Measurements from ENCODE around the gene ZFY. TPM values are rescaled to one million over a fixed set of nuclear protein-coding genes. Genes with fewer than 3 reads are reported as not detected.

Gene ZFY
- total RNA-seq, 1 donor from 2014 or later: not detected

DNA sequence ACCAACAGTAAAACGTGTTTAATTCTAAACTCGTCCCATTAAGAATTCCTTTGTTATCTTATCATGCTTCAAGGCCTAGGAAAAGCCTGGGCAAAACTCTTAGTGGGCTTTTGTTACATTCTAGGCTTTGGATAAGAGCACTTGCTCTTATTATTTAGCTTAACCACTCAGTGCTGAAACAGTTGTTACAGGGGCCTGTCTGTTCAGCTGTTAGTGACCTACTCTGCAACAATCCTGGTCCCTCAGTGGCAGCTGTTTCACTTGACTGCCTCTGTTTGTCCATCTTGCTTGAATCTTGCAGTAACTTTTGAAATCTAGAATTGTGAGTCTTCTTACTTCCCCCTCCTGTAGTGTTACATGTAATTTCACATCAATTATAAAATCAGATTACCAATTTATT is 88.4 kb downstream of the ZFY start:
- Mint-ChIP-seq H3K27me3 (ENCODE audit: low read depth) (no peaks in the 10 kb centered on the region), H3K9me3 (ENCODE audit: low read depth) (no peaks in the 10 kb centered on the region), H3K36me3 (ENCODE audit: low read depth) (no peaks in the 10 kb centered on the region), H3K27ac (ENCODE audit: unreplicated experiment) (no peak overlapping the region), H3K4me1 (ENCODE audit: low read depth) (no peaks in the 10 kb centered on the region), H3K4me3 (ENCODE audit: unreplicated experiment) (no peak overlapping the region)
- TF ChIP-seq, protein P1, sequence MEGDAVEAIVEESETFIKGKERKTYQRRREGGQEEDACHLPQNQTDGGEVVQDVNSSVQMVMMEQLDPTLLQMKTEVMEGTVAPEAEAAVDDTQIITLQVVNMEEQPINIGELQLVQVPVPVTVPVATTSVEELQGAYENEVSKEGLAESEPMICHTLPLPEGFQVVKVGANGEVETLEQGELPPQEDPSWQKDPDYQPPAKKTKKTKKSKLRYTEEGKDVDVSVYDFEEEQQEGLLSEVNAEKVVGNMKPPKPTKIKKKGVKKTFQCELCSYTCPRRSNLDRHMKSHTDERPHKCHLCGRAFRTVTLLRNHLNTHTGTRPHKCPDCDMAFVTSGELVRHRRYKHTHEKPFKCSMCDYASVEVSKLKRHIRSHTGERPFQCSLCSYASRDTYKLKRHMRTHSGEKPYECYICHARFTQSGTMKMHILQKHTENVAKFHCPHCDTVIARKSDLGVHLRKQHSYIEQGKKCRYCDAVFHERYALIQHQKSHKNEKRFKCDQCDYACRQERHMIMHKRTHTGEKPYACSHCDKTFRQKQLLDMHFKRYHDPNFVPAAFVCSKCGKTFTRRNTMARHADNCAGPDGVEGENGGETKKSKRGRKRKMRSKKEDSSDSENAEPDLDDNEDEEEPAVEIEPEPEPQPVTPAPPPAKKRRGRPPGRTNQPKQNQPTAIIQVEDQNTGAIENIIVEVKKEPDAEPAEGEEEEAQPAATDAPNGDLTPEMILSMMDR (IDR thresholded peaks at IDR 0.05): no peak
- DNase-seq (ENCODE audit: low spot score): no peak

DNA sequence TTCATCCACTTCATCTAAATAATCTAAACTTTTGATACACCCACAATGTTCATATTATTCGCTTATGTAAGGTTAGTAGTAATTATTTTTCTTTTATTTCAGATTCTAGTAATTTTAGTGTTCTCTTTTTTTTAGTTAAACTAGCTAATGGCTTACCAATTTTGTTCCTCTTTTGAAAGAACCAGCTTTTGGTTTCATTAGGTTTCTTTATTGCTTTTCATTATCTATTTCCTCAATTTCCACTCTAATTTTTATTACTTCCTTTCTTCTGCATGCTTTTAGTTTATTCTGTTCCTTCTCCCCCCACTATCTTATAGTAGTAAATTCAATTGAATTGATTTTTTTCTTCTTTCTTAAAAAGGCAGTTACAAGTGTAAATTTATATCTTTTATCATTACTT is 90.2 kb downstream of the ZFY start:
- no peaks in the 10 kb centered on the region for H3K27me3 Mint-ChIP-seq (ENCODE audit: low read depth)
- H3K4me1 Mint-ChIP-seq (ENCODE audit: low read depth): no peaks in the 10 kb centered on the region
- TF ChIP-seq, protein P1 (IDR thresholded peaks at IDR 0.05): no peak
- no peaks in the 10 kb centered on the region for H3K9me3 Mint-ChIP-seq (ENCODE audit: low read depth)
- no peak overlapping the region for H3K27ac Mint-ChIP-seq (ENCODE audit: unreplicated experiment)
- no peaks in the 10 kb centered on the region for H3K36me3 Mint-ChIP-seq (ENCODE audit: low read depth)
- no peak for DNase-seq (ENCODE audit: low spot score)
- H3K4me3 Mint-ChIP-seq (ENCODE audit: unreplicated experiment): no peak overlapping the region

Other genes starting within 250 kb of the ZFY start
- not detected in 3 replicates for gene SRY, start 147.7 kb upstream of the ZFY start, total RNA-seq
- not detected in 3 replicates for gene RPS4Y1, start 93.8 kb upstream of the ZFY start, total RNA-seq

Measured in chondrocyte (in vitro differentiated cells).